ENCODE results near the gene PRKN. TPM values are rescaled to one million over a fixed set of nuclear protein-coding genes. Genes with fewer than 3 reads are reported as not detected.

The PRKN gene
- total and polyA plus RNA-seq, 8 donors = 0.82 to 7.2 (median 2.9) TPM

GRCh38 chr6:161438430-161439030 lies 1289.0 kb downstream of the PRKN start:
- H3K9me3 ChIP-seq = no peaks in the 10 kb centered on the region
- H3K27ac ChIP-seq = peak overlapping the region in 3 of 4 donors; percentile 16 to 70 (median 38)
- DNase-seq (no peak), ATAC-seq (no peak), FAIRE-seq (no peak)
- H3K4me1 ChIP-seq = peaks cover 5 to 13% (median 12%) of the 10 kb centered on the region in 3 donors
- no peak for TF ChIP-seq CTCF (IDR thresholded peaks at IDR 0.05)
- H3K36me3 ChIP-seq = no peaks in the 10 kb centered on the region
- 84 to 96% methylated on average over 12 of the region's 12 CpGs for WGBS, 2 donors
- no peaks in the 10 kb centered on the region for H3K27me3 ChIP-seq
- H3K4me3 ChIP-seq = no peak overlapping the region
- intact Hi-C loops (cut with DNase I) = no loop called here

GRCh38 chr6:161437851-161438250 lies 1289.7 kb downstream of the PRKN start:
- 93 to 95% methylated on average over 3 of the region's 3 CpGs for WGBS, 2 donors
- peaks cover 5 to 13% (median 12%) of the 10 kb centered on the region in 3 donors for H3K4me1 ChIP-seq
- no peak for FAIRE-seq
- no peak for DNase-seq
- no peak for TF ChIP-seq CTCF (IDR thresholded peaks at IDR 0.05)
- no peaks in the 10 kb centered on the region for H3K27me3 ChIP-seq
- no peak overlapping the region for H3K4me3 ChIP-seq
- no peaks in the 10 kb centered on the region for H3K9me3 ChIP-seq
- no peak overlapping the region for H3K27ac ChIP-seq
- ATAC-seq = no peak
- intact Hi-C loops (cut with DNase I) = no loop called here
- H3K36me3 ChIP-seq = no peaks in the 10 kb centered on the region

GRCh38 chr6:161436106-161436876 lies 1291.3 kb downstream of the PRKN start:
- 72 to 81% methylated on average over 7 of the region's 7 CpGs for WGBS, 2 donors
- no peak for ATAC-seq
- intact Hi-C loops (cut with DNase I) = no loop called here

GRCh38 chr6:161435748-161436070 lies 1291.9 kb downstream of the PRKN start:
- H3K4me1 ChIP-seq = peaks cover 5 to 13% (median 12%) of the 10 kb centered on the region in 3 donors
- WGBS, 2 donors = 9 to 17% methylated on average over 1 of the region's 1 CpG
- no peak for TF ChIP-seq CTCF (IDR thresholded peaks at IDR 0.05)
- H3K36me3 ChIP-seq = no peaks in the 10 kb centered on the region
- FAIRE-seq (no peak), ATAC-seq (no peak), DNase-seq (no peak)
- no peaks in the 10 kb centered on the region for H3K9me3 ChIP-seq
- no peaks in the 10 kb centered on the region for H3K27me3 ChIP-seq
- H3K27ac ChIP-seq = peak overlapping the region; percentile 23 to 85 (median 75)
- intact Hi-C loops (cut with DNase I) = no loop called here
- H3K4me3 ChIP-seq = peak overlapping the region in 1 of 4 donors; percentile 27

More at GRCh38 chr6:161436106-161436876, 1291.3 kb downstream of the PRKN start:
- peaks cover 5 to 13% (median 12%) of the 10 kb centered on the region in 3 donors for H3K4me1 ChIP-seq
- FAIRE-seq = no peak
- no peak overlapping the region for H3K4me3 ChIP-seq
- H3K27ac ChIP-seq = peak overlapping the region in 2 of 4 donors; percentile 29 to 80
- H3K36me3 ChIP-seq = no peaks in the 10 kb centered on the region
- DNase-seq = no peak
- TF ChIP-seq CTCF (IDR thresholded peaks at IDR 0.05) = no peak
- no peaks in the 10 kb centered on the region for H3K9me3 ChIP-seq
- no peaks in the 10 kb centered on the region for H3K27me3 ChIP-seq

Data from pancreas (tissue), 10 donors.